ENCODE results near the gene GRHL1.

GRHL1 gene

DNA sequence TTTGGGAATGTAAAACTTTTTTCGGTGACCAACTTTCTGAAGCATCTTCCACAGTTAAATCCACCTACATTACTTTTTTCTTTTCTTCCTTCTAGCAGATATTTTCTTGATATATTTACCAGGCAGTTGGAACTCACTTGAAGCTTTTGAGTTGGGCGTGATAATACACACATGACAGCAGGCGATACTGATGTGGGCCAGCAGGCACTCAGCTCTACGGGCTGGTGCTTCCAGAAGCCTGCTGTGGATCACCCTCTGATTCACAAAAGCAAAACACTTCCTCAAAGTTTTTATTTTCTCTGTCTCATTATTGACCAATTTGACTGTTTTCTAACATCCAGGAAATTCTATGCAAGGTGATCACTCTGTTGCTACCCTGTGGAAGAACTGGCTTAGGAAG is 22.9 kb downstream of the GRHL1 start:
- no peak for DNase-seq

DNA sequence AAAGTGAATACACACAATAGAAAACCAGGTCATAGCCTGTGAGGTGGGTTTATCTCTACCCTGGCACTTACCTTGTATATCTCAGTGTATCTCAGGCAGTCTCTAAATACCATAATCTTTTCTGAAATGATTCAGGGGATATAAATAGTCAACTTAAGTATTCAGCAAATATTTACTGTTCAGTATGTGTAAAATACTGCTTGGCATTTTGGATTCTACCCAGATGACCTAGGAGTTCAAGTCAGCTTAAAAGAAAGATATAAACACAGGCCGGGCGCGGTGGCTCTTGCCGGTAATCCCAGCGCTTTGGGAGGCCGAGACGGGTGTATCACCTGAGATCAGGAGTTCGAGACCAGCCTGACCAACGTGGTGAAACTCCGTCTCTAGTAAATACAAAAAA is 23.8 kb downstream of the GRHL1 start:
- no peak for DNase-seq

DNA sequence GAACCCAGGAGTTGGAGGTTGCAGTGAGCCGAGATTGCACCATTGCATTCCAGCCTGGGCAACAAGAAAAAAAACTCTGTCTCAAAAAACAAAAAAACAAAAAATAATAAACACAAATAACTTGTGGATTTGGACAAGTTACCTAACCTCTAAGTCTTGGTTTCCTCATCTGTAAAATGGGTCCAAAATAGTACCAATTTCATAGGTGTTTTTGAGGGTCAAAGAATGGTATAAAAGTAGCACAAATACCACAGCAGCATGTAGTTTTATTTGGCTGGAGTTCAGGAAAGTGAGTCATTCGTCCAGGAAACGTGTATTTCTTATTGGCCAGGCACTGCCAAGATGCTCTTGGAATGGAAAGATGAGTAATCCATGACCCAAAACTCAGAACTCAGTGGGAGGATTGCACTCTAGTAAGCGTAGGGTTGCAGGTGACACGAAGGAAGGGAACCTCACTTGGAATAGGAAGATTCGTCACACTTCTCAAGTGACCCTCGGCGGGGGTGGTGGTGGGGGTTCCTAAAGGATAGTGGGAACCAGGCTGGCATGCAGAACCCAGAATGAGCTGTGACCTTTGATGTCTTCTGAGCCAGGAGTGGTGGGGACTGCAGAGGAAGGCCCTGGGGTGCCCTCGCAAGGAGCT is 24.4 kb downstream of the GRHL1 start:
- DNase-seq = no peak

DNA sequence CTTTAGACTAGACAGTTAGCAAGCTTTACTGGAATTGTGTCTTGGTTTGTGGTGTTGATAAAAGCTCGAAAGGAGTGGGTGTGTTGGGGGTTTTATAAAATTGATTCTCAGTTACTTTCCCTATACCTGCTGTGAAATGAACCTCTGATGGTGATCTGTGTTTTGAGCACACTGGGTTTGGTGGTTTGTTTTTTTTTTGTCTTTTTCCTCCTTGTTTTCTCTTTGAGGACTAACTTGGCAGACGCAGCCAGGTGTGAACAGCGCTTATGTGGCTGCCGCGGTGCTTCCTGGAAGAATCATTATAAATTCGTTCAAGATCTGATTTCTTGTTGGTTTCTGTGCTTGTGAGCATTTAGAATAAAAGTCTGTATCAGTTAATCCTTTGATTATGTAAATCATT is 28.5 kb downstream of the GRHL1 start:
- no peak for DNase-seq

DNA sequence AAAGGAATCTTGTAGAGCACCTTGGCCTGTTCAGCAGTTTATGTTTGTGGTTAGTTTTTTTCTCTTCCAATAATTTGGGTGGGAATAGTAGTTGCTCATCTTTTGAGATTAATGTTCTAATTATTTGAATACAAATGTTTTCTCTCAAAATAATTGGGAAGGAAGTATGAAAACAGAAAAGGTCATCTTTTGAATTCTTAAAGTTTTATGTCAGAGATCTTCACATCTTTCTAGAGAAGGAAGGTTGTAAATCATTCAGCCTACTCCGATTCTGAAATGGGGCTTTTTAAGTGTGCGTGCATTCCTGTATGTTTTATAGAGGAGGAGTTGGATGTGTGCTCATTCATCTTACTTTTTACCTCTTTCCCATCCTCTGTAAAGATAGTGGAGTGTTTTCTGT is 29.0 kb downstream of the GRHL1 start:
- no peak for DNase-seq

DNA sequence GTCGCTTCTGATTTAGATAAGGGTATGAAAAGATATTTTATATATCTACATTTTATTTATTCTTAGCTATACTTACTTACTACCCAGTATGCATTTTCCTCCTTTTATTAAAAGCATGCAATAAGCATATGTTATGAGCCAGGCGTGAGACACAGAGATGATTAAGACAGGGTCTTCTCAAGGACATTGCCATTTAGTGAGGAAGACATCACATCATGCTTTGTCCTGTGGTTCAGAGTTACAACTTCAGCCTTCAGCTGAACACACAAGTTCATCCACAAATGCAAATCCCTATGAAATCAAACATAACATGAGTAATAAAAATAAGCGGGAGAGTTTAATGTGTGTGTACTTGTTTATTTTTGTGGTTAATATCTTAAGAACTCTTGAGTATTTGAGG is 30.2 kb downstream of the GRHL1 start:
- DNase-seq = no peak

DNA sequence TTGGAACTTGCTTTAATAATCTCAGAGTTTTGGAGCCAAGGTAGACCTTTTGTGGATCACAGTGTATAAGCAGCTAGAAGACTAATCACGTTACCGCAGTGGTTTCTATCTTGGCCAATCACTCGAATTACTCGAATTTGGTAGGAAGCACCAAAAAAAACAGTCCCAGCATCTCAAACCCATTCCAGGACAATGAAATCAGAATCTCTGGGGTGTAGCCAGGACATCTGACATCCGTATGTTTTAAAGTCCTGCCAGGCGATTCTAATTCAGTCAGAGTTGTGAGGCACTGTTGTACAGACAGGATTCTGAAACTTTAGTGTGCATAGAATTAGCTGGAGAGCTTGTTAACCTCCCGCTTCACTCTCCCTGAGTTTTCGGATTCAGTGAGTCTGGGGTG is 30.8 kb downstream of the GRHL1 start:
- no peak for DNase-seq

DNA sequence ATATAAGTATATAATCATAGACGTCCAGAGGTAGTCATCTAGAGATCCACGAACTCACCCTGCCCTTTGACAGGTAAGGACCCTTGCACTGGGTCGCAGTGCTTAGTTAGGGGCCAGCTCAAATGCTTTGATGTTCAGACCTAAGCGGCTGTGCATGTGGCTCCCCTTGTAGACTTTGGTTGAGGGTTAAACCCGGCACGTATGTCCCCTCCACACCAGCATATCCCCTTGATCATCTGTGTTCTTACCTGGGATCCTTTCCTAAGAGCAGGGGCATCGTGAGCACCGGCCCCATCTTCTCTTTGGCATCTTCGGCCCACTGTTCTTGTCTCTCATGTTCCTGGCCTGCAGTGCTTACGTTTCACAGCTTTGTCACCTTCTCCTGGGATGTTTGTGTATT is 31.4 kb downstream of the GRHL1 start:
- no peak for DNase-seq

DNA sequence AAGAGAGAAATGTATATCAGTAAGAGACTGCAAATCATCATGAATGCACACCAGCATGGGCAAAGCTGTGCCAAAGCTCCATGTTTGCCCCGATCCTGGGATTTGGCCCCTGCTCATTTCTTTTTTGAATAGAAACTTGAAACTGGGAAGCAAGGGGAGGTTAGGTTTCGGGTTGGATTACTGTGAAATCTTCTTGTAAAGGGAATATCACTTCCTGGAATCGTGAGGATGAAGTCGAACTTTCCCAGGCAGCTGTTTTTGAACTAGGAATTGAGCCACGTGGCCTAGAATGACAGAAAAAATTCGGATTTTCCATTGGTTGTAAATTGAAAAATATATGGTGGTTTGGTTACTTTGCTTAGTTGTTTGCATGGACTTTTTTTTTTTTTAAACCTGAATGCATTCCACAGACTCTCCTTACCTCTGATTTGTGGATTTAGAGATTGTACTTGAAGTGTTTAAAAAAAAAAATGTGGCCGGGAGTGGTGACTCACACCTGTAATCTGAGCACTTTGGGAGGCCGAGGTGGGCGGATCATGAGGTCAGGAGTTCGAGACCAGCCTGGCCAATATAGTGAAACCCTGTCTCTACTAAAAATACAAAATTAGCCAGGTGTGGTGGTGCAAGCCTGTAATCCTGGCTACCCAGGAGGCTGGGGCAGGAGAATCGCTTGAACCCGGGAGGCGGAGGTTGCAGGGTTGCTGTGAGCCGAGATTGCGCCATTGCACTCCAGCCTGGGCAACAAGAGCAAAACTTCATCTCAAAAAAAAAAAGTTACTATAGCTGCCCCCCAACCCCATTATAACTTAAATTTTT is 32.1 kb downstream of the GRHL1 start:
- DNase-seq = no peak

DNA sequence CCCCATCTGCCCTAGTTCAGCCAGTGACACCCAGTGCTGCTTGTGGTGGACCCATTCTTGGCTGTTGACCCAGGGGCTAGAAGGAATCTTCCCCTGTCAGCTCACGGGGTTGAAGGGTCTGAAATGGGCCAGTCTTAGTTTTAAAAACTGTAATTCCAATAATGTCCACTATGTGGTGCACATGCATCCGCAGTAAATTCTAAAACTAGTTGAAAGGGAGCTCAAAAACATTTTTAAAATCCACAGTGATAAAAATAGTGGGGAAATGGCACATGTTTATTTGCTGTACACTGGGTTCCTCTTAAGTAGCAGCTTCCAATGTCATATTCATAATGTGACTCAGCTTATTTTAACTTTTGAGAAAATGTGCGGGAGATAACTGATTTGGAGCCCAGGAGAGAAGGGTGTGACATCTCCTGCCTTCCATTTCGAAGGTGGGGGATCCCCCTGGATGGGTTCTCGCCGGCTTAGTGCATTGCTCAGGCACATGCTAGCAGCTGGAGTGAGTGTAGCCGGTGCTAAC is 32.8 kb downstream of the GRHL1 start:
- peak; percentile 52 for DNase-seq

DNA sequence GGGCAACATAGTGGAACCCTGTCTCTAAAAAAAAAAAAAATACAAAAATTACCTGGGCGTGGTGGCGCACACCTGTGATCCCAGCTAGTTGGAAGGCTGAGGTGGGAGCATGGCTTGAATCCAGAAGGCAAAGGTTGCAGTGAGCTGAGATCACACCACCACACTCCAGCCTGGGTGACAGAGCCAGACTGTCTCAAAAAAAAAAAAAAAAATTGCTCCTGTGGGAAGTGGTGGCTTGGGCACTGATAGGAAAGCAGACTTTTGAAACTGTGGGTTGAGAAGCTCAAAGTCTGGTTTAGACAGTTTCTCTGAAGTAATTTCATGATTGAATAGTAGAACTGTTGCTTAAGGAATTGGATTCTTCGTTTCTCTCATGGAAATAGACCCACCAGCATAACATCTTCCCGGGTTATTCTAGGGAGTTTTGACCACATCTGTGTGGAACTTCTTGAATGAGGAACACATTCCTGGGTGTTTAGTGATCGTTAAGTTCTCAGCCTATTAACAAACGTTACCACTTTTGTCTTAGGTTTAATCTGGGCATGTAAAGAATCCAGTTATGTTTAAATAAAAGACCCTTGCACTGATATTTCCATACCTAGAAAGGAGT is 33.5 kb downstream of the GRHL1 start:
- no peak for DNase-seq

DNA sequence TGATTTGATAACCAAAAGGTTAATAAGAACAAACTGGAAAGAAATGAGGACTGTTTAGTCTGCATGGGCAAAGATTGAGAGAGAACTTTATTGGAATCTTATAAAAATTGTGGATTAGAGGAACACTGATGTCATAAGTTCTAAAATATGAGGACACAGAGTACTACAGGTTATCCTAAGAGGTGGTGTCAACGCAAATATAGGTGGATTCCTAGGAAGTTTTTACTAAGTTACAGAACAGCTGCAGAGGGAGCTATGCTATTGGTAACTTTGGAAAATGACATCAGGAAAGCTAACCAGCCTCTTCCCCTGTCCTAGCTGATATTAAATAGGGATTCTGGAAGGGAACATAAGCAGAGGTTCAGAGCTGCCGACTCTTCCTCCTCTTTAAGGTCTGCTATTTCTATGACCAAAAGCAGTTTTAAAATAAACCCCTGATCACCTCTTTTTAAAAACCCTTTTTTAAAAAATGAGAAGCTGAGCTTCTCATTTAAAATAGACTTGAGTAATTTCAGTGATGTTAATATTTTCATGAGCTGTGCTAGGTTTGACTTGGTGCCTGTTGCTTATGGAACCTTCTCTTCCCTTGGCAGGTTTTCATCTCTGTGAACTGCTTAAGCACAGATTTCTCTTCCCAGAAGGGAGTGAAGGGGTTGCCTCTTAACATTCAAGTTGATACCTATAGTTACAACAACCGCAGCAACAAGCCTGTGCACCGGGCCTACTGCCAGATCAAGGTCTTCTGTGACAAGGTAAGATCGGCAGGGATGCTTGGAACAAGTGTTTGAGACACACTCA is 34.2 kb downstream of the GRHL1 start:
- no peak for DNase-seq

DNA sequence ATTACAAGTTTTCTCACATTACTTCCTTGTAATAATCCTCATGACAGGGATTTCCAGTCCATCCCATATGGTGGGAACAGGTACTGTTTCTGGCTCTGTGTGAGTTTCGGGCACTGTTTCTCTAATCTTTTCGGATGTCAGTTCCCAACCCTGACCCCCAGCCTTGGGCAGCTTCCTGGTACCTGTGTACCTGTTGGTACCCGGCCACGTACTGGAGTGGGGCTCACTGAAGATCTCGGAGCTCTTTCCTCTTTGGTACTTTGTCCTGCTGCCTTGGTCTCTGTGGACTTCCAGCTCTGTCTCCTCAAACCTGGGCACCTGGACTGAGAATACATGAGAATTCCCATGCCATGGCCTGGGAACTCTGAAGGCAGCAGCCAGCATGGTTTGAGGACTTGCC is 36.8 kb downstream of the GRHL1 start:
- DNase-seq = no peak

DNA sequence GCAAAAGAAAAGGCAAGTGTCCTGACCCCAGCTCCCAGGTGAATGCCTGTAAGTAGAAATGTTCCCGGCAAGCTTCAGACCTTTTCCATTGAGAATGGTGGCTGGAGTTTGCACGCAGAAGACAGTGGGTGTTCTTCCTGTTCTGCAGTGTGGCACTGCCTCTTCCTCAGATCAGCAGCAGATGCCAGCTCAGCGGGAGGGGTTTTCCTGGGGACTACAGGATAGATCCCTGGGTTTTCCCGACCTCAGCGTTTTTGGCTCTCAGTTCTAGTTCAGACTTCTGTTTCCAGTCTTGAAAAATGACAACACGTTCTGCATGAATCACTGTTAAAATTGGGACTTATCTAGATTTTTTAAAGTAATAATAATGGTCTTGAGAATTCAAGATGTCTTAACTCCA is 39.2 kb downstream of the GRHL1 start:
- DNase-seq = no peak

DNA sequence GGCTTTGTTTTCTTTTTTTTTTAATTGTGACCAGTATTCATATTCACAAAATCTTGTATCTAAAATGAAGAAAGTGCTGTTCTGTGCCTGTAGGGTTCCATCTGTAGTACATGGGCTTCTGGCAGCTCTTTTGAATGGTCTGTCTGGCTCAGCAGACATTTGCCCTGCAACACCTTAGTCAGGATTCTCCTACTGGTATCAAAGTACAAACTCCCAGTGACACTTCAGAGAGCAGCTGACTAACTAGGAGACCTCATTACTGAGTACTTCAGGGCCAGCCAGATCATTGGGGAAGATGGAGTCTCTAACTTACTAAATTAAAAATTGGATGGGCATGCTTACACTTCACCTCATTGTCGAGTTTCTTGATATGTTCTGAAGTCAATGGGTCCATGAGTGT is 39.7 kb downstream of the GRHL1 start:
- DNase-seq = no peak

DNA sequence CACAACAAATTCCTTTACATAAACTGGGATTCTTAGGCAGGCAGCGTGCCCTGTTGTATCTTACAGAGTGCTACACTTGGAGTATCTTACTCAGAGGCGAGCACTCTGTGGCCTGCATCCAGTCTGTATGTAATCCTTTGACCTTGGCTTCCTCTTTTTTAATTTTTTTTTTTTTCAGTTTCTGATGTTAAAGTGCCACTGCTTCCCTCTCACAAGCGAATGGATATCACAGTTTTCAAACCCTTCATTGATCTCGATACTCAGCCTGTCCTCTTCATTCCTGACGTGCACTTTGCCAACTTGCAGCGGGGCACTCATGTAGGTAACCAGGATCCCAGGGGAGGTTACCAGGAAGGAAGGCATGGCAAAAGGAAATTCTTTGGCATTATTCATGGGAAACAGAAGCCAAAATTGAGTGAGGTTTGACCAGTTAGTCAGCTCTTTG is 40.4 kb downstream of the GRHL1 start:
- no peak for DNase-seq

DNA sequence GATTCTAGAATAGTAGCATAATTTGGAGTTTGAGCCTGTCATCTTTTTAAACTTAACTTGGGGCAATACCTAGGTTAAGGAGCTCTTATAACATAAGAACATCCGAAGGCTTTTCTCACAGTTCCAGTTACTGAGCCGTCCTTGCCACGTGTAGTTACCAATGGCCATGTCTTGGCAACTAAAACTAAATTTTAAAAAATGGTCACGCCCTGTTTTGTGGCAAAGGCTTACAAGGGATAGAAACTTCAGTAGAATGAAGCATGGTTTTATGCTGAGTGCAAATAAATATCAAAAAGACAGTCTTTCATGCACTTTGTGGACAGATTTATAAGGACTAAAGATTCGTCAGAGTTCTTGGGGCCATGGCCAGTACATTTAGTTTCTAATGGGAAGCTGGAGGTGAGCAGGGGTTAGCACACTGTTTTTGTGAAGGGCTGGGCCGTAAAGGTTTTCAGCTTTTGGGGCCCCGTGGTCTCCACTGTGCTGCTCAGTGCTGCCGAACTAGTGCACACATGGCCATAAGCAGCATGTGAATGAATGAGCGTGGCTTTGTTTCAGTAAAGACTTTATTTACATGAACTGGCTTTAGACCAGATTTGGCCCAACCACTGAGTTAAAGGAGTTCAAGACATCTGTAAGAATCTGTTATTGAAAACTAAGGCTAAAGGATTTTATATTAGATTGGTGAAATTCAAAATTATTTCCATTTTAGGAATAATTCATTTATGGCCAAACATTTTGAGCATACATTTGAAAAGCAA is 41.1 kb downstream of the GRHL1 start:
- no peak for DNase-seq

DNA sequence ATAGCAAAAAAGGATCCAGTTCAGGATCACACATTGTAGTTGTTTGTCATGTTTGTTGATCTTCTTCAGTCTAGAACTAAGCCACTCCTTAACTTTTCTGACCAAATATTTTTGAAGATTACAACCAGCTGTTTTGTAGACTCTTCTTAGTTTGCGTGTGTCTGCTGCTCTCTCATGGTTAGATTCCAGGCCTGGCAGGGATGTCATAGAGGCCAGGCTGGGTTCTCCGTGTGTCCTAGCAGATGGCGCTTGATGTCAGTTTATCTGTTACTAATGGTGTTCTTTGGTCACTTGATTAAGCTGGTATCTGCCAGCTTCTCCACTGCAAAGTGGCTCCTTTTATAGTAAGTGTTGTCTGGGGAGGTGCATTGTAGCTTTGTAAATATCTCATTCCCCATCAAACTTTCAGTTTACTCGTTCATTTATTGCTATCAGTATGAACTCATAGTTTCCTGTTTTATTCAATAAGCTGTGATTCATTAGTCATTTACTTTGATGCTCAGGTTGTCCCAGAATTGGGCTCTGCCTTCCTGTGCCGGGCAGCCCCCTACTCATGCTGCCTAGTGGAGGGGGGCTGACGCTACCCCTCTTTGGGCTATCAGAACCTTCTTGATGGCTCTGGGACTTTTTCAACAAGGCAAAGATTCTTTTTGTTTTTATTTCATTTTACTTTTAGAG is 42.1 kb downstream of the GRHL1 start:
- DNase-seq = no peak

DNA sequence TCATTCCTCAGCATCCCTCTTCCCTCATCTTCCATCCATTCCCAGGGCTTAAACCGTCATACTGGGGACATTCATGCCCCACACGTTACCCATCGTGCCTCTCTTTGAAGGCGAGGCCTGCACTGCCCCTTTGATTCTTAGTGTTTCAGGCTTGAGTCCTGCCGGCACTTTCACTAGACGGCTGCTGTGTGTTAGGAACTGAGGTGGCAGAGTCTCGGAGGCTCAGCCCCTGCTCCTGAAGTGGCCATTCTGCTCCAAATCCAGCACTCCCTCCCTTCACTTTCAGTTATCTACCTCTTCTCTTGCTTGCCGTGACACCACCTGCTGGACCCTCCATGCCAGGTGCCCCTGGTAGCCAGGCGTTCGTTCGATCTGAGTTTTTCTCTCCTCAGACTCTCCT is 43.0 kb downstream of the GRHL1 start:
- DNase-seq = no peak

DNA sequence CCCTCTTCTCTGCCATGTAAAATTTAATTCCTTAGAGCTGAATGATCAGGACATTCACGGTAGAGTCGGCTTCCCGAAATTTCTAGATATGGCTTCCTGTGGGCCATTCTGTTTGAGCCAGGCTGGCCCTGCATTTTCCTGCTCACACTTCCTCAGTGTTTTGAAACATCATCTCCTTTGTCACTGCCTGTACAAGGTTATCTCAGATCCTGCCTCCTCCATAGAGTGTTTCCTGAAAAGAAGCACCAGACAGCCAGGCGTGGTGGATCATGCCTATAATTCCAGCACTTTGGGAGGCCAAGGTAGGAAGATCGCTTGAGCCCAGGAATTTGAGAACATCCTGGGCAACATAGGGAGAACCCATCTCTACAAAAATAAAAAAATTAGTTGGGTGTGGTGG is 43.6 kb downstream of the GRHL1 start:
- no peak for DNase-seq

DNA sequence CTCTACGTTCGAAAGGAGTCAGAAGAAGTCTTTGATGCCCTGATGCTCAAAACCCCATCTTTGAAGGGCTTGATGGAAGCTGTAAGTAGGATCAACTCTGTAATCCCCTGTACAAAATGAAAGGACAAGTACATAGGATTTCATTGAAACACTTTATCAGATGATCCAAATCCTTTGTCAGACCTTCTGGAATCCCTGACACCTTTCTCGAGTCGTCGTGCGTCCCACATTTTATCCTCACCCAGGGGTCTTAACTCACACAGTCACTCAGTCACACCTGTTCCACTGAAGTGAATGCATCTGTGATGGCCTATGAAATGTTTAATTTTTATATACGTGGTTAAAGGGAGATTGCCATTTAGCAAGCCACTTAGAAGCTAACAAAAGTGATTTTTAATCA is 44.8 kb downstream of the GRHL1 start:
- DNase-seq = no peak

DNA sequence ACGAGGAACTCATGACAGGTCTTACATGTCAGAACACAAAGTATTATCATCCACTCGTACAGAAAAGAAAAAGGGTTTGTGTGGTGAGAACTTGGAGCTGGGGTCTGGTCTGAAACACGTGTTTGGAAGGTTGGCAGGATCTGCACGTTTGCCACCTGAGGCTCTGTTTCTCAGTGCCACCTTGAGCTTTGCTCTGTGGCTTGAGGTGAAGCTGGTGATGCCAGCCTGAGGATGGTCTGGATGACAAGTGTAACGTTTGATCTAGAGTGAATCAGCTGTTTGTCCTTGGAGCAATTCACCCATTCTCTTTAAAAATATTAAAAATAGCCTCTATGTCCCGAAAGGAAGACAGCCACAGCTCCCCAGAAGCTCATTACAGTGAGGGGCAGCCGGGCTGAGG is 46.4 kb downstream of the GRHL1 start:
- no peak for DNase-seq
